HG03342 (cell line): ENCODE measurements around the gene RFPL3.
"Not testable (repeated sequence)": the region's sequence is repeated elsewhere in the genome, so short reads cannot be mapped to it uniquely, and the experiment has no call there.

ENCODE experiments used
- ATAC-seq: cut with Tn5 transposase; IDR thresholded peaks from one replicate; pipeline ENCODE4 v1.9.1; 2021; ENCODE audit warnings: mild to moderate bottlenecking, moderate library complexity; ENCODE audit not compliant: unreplicated experiment

Gene RFPL3

DNA sequence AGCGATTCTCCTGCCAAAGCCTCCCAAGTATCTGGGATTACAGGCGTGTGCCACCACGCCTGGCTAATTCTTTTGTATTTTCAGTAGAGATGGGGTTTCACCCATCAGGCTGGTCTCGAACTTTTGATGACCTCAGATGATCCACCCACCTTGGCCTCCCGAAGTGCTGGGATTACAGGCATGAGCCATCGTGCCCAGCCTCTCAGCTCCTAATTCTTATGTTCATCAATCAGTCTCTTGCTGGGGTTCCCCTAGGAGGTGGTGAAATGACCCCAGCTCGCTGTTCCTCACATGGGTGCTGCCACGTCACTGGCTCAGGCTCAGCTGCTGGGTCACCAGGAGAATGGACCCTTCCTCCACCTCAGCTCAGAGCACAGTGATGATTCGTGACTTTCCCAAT is at the start of gene RFPL3:
RFPL3 (plus strand) TSS at position 301 of the 400 bp plus-strand sequence. CDS start 205 bp downstream, outside the sequence.
- not testable (repeated sequence) for ATAC-seq

DNA sequence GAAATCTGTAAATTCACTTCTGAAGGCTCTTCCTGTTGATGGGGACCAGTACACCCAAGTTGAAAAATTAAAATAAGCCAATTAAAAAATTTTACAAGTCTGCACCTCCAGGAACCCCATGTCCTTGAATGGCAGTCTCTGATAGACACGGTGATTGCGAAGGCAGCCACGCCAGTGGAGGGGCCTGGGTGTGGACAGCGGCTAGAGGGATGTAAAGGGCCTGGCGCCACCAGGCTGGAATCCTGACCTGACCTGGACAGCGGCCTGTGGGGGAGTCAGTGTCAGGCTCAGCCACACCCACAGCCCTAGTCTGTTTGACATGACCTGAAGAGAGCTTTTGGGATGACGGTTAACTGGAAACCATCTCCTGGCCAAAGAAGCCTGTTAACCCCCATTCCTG is 49.5 kb upstream of the RFPL3 start:
- ATAC-seq: no peak

DNA sequence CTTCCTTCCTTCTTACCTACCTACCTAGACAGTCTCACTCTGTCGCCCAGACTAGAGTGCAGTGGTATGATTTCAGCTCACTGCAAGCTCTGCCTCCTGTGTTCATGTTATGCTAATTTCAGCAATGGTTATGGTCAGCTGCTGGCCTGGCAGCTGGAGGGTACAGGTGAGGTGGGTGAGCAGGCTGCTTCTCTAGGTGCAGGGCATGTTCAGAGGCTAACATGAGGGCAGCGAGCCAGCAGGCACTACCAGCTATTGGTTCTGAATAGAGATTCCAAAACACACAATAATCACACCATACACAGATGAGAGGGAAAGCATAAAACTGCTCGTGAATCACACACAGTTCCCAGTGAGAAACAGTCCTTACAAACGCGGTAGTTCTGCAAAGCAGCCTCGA is 48.7 kb upstream of the RFPL3 start:
- ATAC-seq: no peak

DNA sequence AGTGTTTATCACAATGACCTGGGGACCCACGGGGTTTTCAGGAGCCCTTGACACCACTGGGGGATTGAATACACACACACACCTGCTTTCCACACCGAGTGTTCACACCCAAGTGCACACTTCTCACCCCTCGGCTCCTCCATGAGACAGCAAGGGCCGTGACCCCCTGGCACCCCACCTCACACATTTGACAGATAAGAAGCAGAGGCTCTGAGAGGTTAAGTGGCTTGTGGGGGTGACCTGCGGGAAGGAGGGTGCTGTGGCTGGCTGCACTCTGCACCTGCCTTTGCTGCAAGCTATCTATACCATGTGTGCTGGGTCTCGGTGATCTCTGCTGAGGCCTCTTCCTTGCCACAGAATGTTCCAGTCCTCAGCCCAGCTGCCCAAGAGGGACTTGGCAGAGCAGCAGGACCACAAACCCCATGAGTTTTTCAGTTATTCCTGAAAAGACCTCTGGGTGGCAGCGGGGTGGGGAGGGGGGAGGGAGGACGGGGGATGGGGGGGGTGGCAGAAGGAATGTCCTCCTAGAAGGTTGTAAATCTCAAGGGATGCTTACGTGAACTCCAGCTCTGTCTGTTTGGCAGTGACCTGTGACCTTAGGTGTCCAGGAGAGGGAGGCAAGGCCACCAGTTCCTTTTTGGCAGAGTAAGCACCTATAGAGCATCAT is 47.9 kb upstream of the RFPL3 start:
- no peak for ATAC-seq

DNA sequence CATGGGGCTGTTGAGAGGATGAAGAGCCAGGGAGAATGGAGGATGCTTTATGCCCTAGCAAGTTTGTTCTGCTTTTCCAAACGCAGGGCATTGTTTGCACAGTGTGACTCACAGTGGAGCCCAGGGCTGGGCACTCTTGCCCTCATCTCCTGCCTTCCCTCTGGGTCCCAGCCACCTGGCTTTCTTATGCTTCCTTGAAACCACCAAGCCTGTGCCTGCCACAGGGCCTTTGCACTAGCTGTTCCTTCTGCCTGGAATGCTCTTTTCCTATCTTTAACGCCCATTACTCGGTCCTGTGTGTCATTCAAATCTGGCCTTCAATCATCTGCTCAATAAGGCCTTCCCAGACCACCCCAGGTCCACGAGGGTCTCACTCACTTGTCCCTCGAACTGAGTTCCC is 46.9 kb upstream of the RFPL3 start:
- no peak for ATAC-seq

DNA sequence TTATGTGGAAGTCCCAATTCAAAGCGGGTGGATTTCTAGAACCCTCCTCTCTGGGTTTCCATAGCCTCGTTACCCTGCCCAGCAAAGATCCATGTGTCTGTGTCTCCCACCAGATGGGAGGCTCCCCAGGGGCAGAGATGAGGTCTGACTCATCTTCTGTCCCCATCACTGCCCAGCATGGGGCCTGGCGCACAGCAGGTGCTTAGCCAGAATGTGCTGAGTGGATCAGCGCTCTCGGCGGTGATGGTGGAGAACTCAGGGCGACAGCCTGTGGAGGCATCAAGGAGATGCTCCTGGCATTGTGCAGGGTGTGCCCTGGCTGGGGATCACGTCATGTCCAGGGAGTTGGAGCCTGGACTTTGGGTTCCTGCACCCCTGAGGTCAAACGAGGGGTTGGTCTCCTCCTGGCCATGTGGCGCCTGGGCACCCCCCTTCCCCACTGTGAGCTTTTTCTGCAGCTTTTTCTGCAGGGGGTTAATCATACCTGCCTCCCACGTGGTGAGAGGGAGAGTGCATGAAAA is 46.1 kb upstream of the RFPL3 start:
- ATAC-seq: no peak

DNA sequence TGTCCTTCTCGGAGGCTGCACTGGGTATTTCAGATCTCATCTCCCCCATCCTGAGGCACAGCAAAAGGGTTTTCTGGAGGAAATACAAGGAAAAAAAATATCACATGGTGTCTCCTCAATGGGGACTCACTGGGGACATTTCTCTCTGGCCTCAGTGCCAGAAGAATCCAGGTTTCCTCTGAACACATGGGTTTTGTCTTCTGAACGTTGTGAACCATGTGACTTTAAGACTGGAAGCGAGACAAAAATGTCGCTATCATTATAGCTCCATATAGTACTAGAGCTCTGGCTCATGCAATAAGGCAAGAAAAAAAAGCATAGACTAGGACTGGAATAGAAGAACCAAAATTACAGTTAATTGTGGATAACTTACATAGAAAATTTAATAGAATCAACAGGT is 44.9 kb upstream of the RFPL3 start:
- no peak for ATAC-seq

DNA sequence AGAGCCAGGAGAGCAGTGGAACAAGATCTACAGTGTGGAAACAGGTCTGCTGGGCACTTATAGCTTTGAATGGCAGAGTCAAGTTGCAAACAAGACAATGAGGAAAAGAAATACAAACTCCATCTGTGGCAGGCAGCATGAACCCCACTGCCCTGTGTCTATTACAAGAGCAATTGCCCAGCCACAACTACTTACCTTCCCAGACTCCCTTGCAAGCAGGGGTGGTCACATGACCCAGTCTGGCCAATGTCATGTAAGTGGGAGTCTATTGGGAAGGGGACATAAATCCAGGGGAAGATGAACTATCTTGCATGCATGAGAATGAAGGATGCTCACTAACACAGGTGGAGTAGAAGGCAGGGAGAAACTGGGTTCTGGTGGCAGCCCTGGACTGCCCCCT is 44.1 kb upstream of the RFPL3 start:
- ATAC-seq: no peak

DNA sequence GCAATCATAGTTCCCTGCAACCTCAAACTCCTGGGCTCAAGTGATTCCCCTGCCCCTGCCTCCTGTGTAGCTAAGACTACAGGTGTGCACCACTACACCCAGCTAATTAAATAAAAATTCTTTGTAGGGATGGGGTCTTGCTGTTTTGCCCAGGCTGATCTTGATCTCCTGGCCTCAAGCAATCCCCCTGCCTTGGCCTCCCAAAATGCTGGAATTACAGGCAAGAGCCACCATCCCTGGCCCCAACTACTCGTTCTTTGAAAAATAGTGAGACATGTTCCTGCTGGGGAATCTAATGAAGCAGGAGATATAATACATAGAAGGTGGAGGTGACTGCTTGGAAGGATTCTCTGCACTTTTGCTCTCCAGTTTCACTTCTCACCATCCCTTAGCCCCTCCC is 40.1 kb upstream of the RFPL3 start:
- no peak for ATAC-seq

DNA sequence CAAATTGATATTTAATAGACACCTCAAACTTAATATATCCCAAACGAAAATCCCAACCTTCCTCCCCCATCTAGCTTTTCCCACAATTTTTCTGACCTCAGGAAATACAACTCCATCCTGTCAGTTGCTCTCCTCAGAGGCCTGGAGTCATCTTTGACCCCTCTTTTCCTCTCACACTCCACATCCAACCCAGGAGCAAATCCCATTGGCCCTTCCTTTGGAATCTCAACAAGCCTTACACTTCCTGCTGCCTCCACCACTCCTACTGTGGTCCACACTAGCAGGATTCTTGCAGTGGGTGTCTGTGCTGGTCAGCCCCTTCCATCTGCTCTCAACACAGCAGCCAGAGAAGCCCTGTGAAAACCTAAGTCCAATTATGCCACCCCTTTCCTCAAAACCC is 39.3 kb upstream of the RFPL3 start:
- no peak for ATAC-seq

DNA sequence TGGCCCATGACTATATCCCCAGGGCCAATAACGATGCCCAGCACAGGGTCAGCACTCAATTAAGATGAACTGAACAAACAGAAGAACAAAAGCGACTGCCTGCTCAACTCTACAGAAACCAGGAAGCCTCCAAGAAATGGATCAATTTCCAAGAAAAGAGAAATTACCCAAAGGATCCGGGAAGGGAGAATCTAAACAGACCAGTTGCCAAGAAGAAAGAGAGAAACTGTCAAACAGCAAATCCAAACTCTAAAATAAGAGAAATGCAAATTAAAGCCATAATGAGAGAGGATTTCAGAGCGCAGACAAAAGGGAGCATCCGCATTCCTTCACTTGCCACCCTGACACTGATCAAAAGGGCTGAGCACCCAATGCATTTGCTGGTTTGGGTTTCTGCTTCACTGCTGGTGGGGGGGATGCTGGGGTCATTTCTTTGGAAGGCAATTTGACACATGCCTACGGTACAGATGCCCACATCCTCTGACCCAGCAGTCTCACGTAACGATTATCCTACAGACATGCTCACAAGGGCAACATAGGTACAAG is 37.7 kb upstream of the RFPL3 start:
- no peak for ATAC-seq

DNA sequence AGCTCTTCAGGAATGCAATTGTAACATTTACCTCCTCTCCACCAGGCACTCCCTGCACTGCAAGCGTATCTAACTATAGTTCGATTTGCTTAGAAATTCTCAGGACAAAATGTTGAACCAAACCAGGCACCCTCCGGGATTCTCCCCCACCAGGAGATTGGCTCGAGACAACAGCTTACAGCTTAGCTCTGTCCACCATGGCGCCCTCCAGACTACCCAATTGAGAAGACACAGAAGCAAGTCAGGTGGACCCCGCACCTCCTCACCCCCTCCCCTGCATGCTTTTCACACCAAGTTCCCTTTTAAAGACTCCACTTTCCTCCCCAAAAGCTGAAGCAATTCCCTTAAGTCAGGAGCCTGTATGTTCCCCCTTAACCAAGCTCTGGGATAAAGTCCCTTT is 34.7 kb upstream of the RFPL3 start:
- no peak for ATAC-seq

DNA sequence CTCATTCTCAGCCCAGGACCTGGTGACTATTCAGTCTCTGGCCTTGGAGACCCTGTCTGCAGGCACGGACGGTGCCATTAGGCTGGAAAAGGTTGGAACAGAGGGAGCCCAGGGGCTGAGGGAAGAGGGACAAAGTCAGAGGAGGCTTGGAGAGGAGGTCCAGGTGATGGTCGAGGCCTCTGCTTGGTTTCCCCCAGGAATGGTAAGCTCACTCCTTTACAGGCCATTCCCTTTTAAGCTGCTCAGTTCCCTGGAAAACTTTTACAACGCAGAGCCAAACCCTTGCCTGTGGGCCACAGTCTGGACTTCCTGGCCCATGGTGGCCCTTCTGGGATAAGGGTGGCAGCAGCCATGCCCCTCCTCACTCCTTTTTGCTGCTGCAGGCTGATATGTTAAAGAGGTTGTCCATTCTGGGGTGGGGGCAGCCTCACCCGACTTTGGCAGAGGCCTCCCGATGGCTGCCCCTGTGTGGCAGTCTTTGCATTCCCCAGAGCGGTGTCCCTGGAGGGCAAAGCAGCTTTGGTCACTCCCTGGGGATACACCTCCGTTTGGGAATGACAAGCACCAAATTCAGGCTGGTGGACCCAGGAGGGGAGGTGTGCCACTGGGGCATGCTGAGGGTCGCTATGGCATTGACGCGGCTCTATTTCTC is 34.0 kb upstream of the RFPL3 start:
- ATAC-seq: no peak

DNA sequence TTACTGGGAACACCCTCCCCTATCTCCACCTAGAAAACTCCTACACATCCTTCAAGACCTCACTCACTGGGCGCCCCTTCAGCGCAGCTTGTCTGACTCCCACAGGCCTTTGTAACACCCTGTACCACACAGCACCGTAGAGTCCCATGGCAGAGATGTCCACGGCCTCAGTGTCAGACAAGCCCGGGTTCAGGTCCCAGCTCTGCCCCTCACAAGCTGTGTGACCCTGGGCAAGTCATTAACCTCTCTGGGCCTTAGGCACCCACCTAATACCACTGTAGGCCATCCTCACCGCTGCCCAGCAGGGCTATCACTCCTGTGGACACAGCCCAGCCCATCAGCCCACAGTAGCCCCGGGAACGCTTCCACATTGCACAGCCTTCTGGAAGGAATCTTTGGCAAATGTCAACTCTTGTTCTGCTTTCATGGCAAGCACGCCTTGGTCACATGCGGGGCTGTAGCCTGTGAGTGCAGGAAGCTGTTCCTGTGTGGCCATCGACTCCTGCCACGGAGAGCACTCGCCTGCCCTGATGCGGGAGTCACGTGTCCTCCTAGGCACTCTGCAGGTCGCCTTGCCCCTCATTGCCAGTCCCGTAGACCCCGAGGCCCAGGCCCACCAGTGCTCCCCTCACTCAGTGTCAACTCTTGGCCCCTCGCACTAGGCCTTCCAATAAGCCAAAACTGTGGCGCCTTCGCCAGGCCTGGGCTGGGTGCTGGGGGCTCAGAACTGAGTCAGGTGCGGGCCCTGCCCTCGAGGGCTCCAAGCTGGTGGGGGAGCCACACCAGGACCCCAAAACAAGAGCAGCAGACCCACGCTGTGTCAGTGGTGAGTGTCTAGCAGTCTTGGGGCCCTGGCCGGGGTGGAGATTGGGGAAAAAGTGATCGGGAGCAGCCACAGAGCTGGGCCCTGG is 32.9 kb upstream of the RFPL3 start:
- ATAC-seq: no peak

DNA sequence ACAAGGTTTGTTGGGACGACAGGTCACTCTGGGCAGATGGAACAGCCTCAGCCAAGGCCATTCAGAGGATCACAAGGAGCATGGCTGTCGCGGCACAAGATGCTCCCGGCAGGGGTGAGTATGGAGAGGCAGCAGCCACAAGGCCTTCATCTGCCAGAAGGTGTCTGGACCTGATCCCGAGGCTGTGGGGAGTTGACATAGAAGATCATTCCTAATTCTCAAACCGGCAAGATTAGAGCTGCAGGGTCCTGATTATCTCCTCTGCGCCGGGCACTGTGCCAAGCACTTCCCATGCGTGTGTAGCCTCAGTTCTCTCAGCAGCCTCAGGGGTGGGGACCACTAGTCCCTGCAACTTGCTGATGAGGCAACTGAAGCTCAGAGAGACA is 32.3 kb upstream of the RFPL3 start:
- ATAC-seq: no peak

DNA sequence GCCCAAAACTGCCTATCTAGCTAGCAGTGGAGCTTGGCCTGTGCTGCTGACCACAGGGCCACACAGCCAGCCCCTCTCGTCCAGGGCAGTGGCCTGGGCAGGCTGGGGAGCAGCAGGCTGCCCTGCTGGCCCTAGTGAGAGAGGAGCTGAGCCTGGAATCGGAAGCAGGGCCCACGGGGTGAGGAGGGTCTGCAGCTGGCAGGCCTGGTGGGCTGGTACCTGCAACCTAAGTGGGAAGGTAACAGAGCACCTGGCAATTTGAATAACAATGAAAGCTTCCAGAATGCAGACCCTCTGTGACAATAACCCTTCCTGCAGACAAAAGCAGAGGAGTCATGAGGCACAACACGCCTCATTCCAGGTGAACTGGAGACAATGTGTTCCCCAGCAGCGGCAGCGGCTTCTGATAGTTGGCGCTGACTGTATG is 31.8 kb upstream of the RFPL3 start:
- ATAC-seq: no peak

DNA sequence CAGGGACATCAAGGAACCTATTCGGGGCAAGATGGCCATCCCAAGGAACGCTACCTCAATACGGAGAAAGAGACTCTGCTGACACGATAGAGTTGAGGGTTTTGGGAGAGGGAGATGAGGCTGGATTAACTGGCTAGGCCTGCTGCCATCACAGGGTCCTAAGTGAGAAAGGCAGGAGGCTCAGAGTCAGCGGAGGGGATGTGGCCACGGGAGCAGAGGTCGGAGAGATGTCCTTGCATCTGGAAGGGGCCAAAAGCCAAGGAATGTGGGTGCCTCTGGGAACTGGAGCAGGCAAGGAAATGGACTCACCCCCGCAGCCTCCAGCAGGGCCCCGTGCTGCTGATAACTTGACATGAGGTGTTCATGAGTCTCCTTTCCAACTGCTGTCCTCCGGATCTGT is 31.0 kb upstream of the RFPL3 start:
- no peak for ATAC-seq

DNA sequence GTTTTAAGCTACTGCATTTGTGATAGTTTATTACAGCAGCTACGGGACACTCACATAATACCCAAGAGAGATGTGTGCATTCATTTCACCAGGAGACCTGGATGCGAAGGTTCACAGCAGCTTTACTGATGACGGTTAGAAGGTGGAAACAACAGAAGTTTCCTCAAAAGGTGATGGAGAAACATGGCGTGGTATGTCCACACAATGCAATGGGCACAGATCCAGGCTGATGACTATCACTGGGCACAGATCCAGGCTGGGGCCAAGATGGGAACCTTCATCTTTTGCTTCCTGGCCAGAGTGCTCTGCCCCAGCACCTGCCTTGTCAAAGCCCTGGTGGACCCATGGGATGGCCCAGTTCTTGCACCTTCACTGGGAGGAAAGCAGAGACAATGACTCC is 30.6 kb upstream of the RFPL3 start:
- ATAC-seq: no peak

DNA sequence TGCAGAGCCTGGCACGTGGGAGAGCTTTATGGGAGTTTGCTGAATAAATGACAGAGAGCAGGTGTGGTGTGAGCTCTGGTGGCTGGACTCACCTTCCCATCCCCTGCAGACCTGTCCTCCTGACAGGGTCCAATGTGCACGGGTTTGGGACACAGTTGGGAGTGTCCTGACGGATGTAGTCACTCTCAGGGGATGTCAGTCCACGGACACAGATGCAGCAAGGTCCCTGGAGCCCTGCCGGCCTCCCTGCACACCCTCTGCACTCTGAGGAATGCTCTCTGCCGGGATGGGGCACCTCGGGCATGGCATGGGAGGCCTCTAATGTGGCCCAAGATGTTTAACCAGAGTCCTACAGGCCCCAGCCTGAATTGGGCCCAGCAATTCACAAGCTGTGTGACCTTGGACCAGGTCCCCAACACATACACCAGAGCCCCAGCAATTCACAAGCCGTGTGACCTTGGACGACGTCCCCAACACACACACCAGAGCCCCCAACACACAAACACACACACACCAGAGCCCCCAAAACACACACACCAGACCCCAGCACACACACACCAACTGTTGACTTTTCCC is 30.0 kb upstream of the RFPL3 start:
- ATAC-seq: no peak

DNA sequence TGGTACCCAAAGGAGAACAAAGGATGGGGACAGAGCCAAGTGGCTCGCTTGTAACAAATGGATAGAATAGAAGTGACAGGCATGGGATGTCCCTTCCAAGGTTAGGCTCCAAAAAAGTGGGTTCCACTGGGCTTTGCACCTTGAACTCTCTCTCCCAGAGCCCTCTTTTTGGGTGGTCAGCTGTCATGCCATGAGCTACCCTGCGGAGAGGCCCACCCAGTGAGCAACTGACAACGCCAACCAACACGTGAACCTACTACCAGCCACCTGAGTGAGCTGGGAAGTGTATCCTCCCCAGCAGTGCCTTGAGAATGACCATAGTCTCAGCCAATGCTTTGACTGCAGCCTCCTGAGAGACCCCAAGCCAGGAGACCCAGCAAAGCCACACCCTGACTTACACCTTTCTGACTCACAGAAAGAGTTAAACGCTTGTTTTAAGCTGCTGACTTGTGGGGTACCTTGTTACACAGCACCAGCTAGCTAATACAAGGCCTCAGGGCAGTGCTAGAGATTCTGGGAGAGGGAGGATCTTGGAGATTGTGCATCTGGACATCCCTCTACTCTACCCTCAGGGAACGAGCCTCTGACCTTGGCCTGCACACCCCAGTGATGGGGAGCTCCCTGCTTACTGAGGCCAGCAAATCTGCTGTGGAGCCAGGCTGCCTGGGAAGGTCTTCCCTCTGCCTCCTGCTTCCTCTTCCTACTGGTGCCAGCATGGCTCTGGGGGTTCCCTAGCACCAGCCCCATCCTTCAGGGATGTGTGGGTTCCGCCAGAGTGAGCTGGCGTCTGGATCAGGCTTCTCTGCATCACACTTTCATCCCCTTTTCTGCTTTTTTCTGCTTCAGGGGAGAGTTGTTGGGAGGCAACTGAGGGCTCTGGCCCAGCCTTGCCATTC is 29.1 kb upstream of the RFPL3 start:
- no peak for ATAC-seq
